IMR-90 (cell line): Measurements from ENCODE around the gene RNF2. TPM values are rescaled to one million over a fixed set of nuclear protein-coding genes. Genes with fewer than 3 reads are reported as not detected.

Experiments
- ATAC-seq: fragments of 200-7000 bp; cut with Tn5 transposase; 2 replicates; pipeline ENCODE4 v1.9.1; 2020; ENCODE audit warnings: low read depth, mild to moderate bottlenecking, moderate library complexity
- BruUV-seq: library from RNA; stranded (reverse); fragments of 400-500 nt; replicated peaks from 2 replicates; lab custom pipeline; 2021; lab: Mats Ljungman, UMichigan
- CTCF ChIA-PET: fragments of 300-600 bp; formaldehyde crosslinking; extraction: SDS; loops from one replicate; lab custom pipeline; 2021; ENCODE audit warnings: antibody characterized with exemption; lab: Yijun Ruan, JAX
- POLR2A ChIA-PET: fragments of 300-600 bp; sonication (Branson Sonifier 250); formaldehyde crosslinking; loops from one replicate; lab custom pipeline; 2022; ENCODE audit warnings: antibody characterized with exemption; ENCODE audit not compliant: unreplicated experiment; lab: Charles Lee
- DNase-seq: peaks from one replicate; pipeline ENCODE4 v3.0.0; 2013
- H2AFZ ChIP-seq: replicated peaks from 2 replicates; pipeline ENCODE3; 2013; ENCODE audit warnings: low read length, mild to moderate bottlenecking; ENCODE audit not compliant: poor library complexity
- H2AK5ac ChIP-seq: 2 replicates; pipeline ENCODE4 v1.6.1; 2013; ENCODE audit warnings: low read depth, low read length, inconsistent platforms
- H2AK9ac ChIP-seq: replicated peaks from 2 replicates; pipeline ENCODE3; 2013; ENCODE audit warnings: mild to moderate bottlenecking, low read depth, low read length, moderate library complexity; ENCODE audit not compliant: poor library complexity
- H2BK120ac ChIP-seq: 2 replicates; pipeline ENCODE4 v1.6.1; 2013; ENCODE audit warnings: low read depth, low read length, inconsistent platforms
- H2BK15ac ChIP-seq: 3 replicates; pipeline ENCODE4 v1.6.1; 2013; ENCODE audit warnings: low read depth, low read length, inconsistent platforms
- H2BK20ac ChIP-seq: 2 replicates; pipeline ENCODE4 v1.6.1; 2013; ENCODE audit warnings: low read depth, mild to moderate bottlenecking, inconsistent platforms, low read length, moderate library complexity
- H2BK5ac ChIP-seq: 2 replicates; pipeline ENCODE4 v1.6.1; 2013; ENCODE audit warnings: mild to moderate bottlenecking, low read depth, low read length, inconsistent platforms; ENCODE audit not compliant: poor library complexity, severe bottlenecking
- H3K14ac ChIP-seq: replicated peaks from 2 replicates; pipeline ENCODE4 v1.6.1; 2013; ENCODE audit warnings: low read depth, low read length, inconsistent platforms
- H3K18ac ChIP-seq: 2 replicates; pipeline ENCODE4 v1.6.1; 2013; ENCODE audit warnings: low read depth, low read length, control low read depth
- H3K23ac ChIP-seq: 2 replicates; pipeline ENCODE4 v1.6.1; 2013; ENCODE audit warnings: low read depth, low read length, inconsistent platforms
- H3K27ac ChIP-seq: 2 replicates; pipeline ENCODE4 v1.5.1; 2013; ENCODE audit warnings: mild to moderate bottlenecking, control low read depth, low read length; ENCODE audit not compliant: insufficient read depth
- H3K27me3 ChIP-seq: 2 replicates; pipeline ENCODE4 v1.6.1; 2013; ENCODE audit warnings: low read length; ENCODE audit not compliant: control insufficient read depth, insufficient read depth
- H3K36me3 ChIP-seq: 2 replicates; pipeline ENCODE4 v1.6.1; 2013; ENCODE audit warnings: low read length, mixed read lengths; ENCODE audit not compliant: control insufficient read depth, insufficient read depth
- H3K4ac ChIP-seq: 2 replicates; pipeline ENCODE4 v1.6.1; 2013; ENCODE audit warnings: low read depth, low read length, inconsistent platforms
- H3K4me1 ChIP-seq: 2 replicates; pipeline ENCODE4 v1.6.1; 2013; ENCODE audit warnings: low read length, mixed read lengths; ENCODE audit not compliant: control insufficient read depth, insufficient read depth
- H3K4me2 ChIP-seq: 2 replicates; pipeline ENCODE4 v1.6.1; 2013; ENCODE audit warnings: low read depth, mild to moderate bottlenecking, control low read depth, low read length, moderate library complexity
- H3K4me3 ChIP-seq: 2 replicates; pipeline ENCODE4 v1.5.1; 2013; ENCODE audit warnings: low read depth, mild to moderate bottlenecking, control low read depth, low read length, moderate library complexity; ENCODE audit not compliant: insufficient read depth
- H3K56ac ChIP-seq: 2 replicates; pipeline ENCODE4 v1.6.1; 2013; ENCODE audit warnings: low read length, inconsistent platforms; ENCODE audit not compliant: insufficient read depth; ENCODE audit errors: extremely low read depth
- H3K79me1 ChIP-seq, 2 experiments: 2 replicates each; pipeline ENCODE4 v1.6.1; 2013; ENCODE audit warnings: low read length in 2 of 2, inconsistent platforms in 1 of 2, low read depth in 1 of 2
- H3K9ac ChIP-seq: 2 replicates; pipeline ENCODE4 v1.6.1; 2013; ENCODE audit warnings: low read depth, low read length, control low read depth
- H3K9me1 ChIP-seq: 2 replicates; pipeline ENCODE4 v1.6.1; 2013; ENCODE audit warnings: low read length, inconsistent platforms; ENCODE audit not compliant: insufficient read depth
- H3K9me3 ChIP-seq: 2 replicates; pipeline ENCODE4 v1.6.1; 2013; ENCODE audit warnings: low read length; ENCODE audit not compliant: control insufficient read depth, insufficient read depth
- H4K20me1 ChIP-seq: 2 replicates; pipeline ENCODE4 v1.6.1; 2013; ENCODE audit warnings: low read length, inconsistent platforms; ENCODE audit not compliant: insufficient read depth
- H4K5ac ChIP-seq: 2 replicates; pipeline ENCODE4 v1.6.1; 2013; ENCODE audit warnings: mild to moderate bottlenecking, low read depth, low read length, control low read depth
- H4K8ac ChIP-seq, 2 experiments: 2 replicates each; pipeline ENCODE4 v1.6.1; 2013; ENCODE audit warnings: low read depth in 2 of 2, low read length in 2 of 2, control low read depth in 1 of 2, inconsistent platforms in 1 of 2
- H4K91ac ChIP-seq: 2 replicates; pipeline ENCODE4 v1.6.1; 2013; ENCODE audit warnings: low read depth, low read length, inconsistent platforms; ENCODE audit not compliant: insufficient read depth
- BHLHE40 ChIP-seq: fragments of 150-350 bp; IDR thresholded peaks from 2 replicates; pipeline ENCODE4 v1.6.1; 2016; ENCODE audit warnings: mild to moderate bottlenecking, low read depth, low read length
- CEBPB ChIP-seq: IDR thresholded peaks from 2 replicates; pipeline ENCODE4 v1.6.1; 2012; ENCODE audit warnings: low read depth, low read length, improper control_type of control experiment
- CHD1 ChIP-seq: IDR thresholded peaks from 2 replicates; pipeline ENCODE4 v1.6.1; 2012; ENCODE audit warnings: low read depth, low read length, improper control_type of control experiment
- FOS ChIP-seq: fragments of 150-350 bp; IDR thresholded peaks from 2 replicates; pipeline ENCODE4 v1.6.1; 2016; ENCODE audit warnings: low read depth, low read length
- MAFK ChIP-seq: IDR thresholded peaks from 2 replicates; pipeline ENCODE4 v1.6.1; 2012; ENCODE audit warnings: low read depth, low read length, improper control_type of control experiment
- MAZ ChIP-seq: IDR thresholded peaks from 2 replicates; pipeline ENCODE4 v1.6.1; 2012; ENCODE audit warnings: low read depth, mild to moderate bottlenecking, low read length, improper control_type of control experiment, moderate library complexity, borderline replicate concordance
- MXI1 ChIP-seq: IDR thresholded peaks from 2 replicates; pipeline ENCODE4 v1.6.1; 2012; ENCODE audit warnings: low read depth, mild to moderate bottlenecking, low read length, moderate library complexity, borderline replicate concordance
- POLR2A ChIP-seq: IDR thresholded peaks from 2 replicates; pipeline ENCODE4 v1.6.1; 2012; ENCODE audit warnings: mild to moderate bottlenecking, low read depth, low read length
- RAD21 ChIP-seq: IDR thresholded peaks from 2 replicates; pipeline ENCODE4 v1.6.1; 2012; ENCODE audit warnings: low read length, improper control_type of control experiment
- RCOR1 ChIP-seq: IDR thresholded peaks from 2 replicates; pipeline ENCODE4 v1.6.1; 2012; ENCODE audit warnings: mild to moderate bottlenecking, low read length, improper control_type of control experiment; ENCODE audit not compliant: insufficient replicate concordance
- RFX5 ChIP-seq: IDR thresholded peaks from 2 replicates; pipeline ENCODE4 v1.8.0; 2012; ENCODE audit warnings: low read depth, mild to moderate bottlenecking, low read length, moderate library complexity
- SMC3 ChIP-seq: fragments of 150-350 bp; IDR thresholded peaks from 2 replicates; pipeline ENCODE4 v1.6.1; 2016; ENCODE audit warnings: low read depth, mild to moderate bottlenecking, antibody characterized with exemption, low read length, moderate library complexity
- WGBS, 2 experiments: methylation state at CpG; one replicate each; pipeline versions ENCODE4 v1.1.5 to v1.1.7; 2013; ENCODE audit warnings: missing lambda C conversion rate in 2 of 2; ENCODE audit not compliant: insufficient read length in 1 of 2; ENCODE audit errors: extremely low coverage in 2 of 2; 5-methylcytosine and 5-hydroxymethylcytosine counted together
- dilution Hi-C: fragments of 300-500 bp; cut with HindIII; formaldehyde crosslinking; loops from one replicate; pipeline ENCODE4 v1.14.3; 2018; ENCODE audit warnings: low sequenced_read_pairs; ENCODE audit not compliant: unreplicated experiment
- in situ Hi-C: fragments of 300-500 bp; cut with MboI; formaldehyde crosslinking; loops from 3 replicates; pipeline ENCODE4 v1.14.3; 2019; ENCODE audit warnings: low sequenced_read_pairs, inconsistent platforms, mixed read lengths
- intact Hi-C: fragments of 100-400 bp; cut with micrococcal nuclease; formaldehyde crosslinking; loops from 2 replicates; pipeline ENCODE4 v1.10.0; 2022
- polyA plus RNA-seq, 3 experiments: library from polyadenylated mRNA; depleted of rRNA; stranded (reverse); fragments of >200 nt; gene quantifications; 2 replicates each; pipeline ENCODE4 v1.2.3, GENCODE V29; 2012; ENCODE audit warnings: low replicate concordance in 1 of 3
- total RNA-seq: library from RNA; depleted of rRNA; stranded (reverse); fragments of >200 nt; gene quantifications from 2 replicates; pipeline ENCODE4 v1.2.3, GENCODE V29; 2012
- TF ChIP-seq, protein P1 (sequence below): fragments of 150-350 bp; IDR thresholded peaks from 2 replicates; pipeline ENCODE4 v1.6.1; 2016; ENCODE audit warnings: low read depth, mild to moderate bottlenecking, low read length, moderate library complexity, borderline replicate concordance
- TF ChIP-seq, protein P2 (sequence below): conservative IDR thresholded peaks from 2 replicates; pipeline ENCODE4 v1.5.1; 2012; ENCODE audit warnings: mild to moderate bottlenecking, low read depth, low read length, improper control_type of control experiment
- TF ChIP-seq, protein P3 (sequence below): fragments of 150-350 bp; IDR thresholded peaks from 2 replicates; pipeline ENCODE4 v1.6.1; 2017; ENCODE audit warnings: mild to moderate bottlenecking, antibody characterized with exemption, low read length, low read depth

The RNF2 gene
- total and polyA plus RNA-seq, 2 of the 4 experiments (the other 2 are of a cell fraction), result 22.6 to 48.8 TPM

GRCh38 chr1:185073725-185074124, 28.4 kb downstream of the RNF2 start:
- DNase-seq (peak; percentile 2), ATAC-seq (no peak)
- H2BK120ac ChIP-seq, result no peak overlapping the region
- intact Hi-C loops, result no loop called here
- BruUV-seq, result no TSS peak
- H2BK5ac ChIP-seq, result no peak overlapping the region
- in situ Hi-C loops, result no loop called here
- no peak overlapping the region for H3K4me3 ChIP-seq
- H2AK9ac ChIP-seq, result no peak overlapping the region
- no peak overlapping the region for H3K27ac ChIP-seq
- H3K36me3 ChIP-seq, result no peaks in the 10 kb centered on the region
- no peak overlapping the region for H3K14ac ChIP-seq
- peaks cover 17% of the 10 kb centered on the region; the same call in 1 of the 2 replicates for H4K20me1 ChIP-seq
- H2BK15ac ChIP-seq, result no peak overlapping the region
- POLR2A ChIA-PET, result no interaction called here
- H3K79me1 ChIP-seq, result peaks cover 12 to 57% of the 10 kb centered on the region in 2 experiments
- CTCF ChIA-PET, result no interaction called here
- no peak overlapping the region for H3K23ac ChIP-seq
- no peak overlapping the region for H3K9ac ChIP-seq
- H3K4ac ChIP-seq, result no peak overlapping the region
- no peaks in the 10 kb centered on the region for H3K9me3 ChIP-seq
- H3K18ac ChIP-seq, result no peak overlapping the region
- H3K4me2 ChIP-seq, result no peak overlapping the region
- H3K4me1 ChIP-seq, result 0 out of 2 replicates have a peak, but pooled peaks cover 2% of the 10 kb centered on the region
- dilution Hi-C loops, result no loop called here
- H4K5ac ChIP-seq, result no peak overlapping the region
- H2AK5ac ChIP-seq, result no peak overlapping the region
- H2BK20ac ChIP-seq, result no peak overlapping the region
- H3K56ac ChIP-seq, result no peak overlapping the region
- no peak overlapping the region for H4K91ac ChIP-seq
- TF ChIP-seq, protein P1, sequence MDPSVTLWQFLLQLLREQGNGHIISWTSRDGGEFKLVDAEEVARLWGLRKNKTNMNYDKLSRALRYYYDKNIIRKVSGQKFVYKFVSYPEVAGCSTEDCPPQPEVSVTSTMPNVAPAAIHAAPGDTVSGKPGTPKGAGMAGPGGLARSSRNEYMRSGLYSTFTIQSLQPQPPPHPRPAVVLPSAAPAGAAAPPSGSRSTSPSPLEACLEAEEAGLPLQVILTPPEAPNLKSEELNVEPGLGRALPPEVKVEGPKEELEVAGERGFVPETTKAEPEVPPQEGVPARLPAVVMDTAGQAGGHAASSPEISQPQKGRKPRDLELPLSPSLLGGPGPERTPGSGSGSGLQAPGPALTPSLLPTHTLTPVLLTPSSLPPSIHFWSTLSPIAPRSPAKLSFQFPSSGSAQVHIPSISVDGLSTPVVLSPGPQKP, result no peak
- TF ChIP-seq CEBPB (no peak), RFX5 (no peak), MAFK (no peak), POLR2A (no peak), CHD1 (no peak), RAD21 (no peak), RCOR1 (no peak), FOS (no peak), MAZ (no peak), BHLHE40 (no peak), MXI1 (no peak), SMC3 (no peak)
- TF ChIP-seq, protein P2, sequence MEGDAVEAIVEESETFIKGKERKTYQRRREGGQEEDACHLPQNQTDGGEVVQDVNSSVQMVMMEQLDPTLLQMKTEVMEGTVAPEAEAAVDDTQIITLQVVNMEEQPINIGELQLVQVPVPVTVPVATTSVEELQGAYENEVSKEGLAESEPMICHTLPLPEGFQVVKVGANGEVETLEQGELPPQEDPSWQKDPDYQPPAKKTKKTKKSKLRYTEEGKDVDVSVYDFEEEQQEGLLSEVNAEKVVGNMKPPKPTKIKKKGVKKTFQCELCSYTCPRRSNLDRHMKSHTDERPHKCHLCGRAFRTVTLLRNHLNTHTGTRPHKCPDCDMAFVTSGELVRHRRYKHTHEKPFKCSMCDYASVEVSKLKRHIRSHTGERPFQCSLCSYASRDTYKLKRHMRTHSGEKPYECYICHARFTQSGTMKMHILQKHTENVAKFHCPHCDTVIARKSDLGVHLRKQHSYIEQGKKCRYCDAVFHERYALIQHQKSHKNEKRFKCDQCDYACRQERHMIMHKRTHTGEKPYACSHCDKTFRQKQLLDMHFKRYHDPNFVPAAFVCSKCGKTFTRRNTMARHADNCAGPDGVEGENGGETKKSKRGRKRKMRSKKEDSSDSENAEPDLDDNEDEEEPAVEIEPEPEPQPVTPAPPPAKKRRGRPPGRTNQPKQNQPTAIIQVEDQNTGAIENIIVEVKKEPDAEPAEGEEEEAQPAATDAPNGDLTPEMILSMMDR, result no peak
- TF ChIP-seq, protein P3, sequence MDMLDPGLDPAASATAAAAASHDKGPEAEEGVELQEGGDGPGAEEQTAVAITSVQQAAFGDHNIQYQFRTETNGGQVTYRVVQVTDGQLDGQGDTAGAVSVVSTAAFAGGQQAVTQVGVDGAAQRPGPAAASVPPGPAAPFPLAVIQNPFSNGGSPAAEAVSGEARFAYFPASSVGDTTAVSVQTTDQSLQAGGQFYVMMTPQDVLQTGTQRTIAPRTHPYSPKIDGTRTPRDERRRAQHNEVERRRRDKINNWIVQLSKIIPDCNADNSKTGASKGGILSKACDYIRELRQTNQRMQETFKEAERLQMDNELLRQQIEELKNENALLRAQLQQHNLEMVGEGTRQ, result no peak
- H3K9me1 ChIP-seq, result 0 out of 2 replicates have a peak, but pooled peaks cover 2% of the 10 kb centered on the region
- no CpG with 5 or more reads among the region's 2 CpGs for WGBS, 2 experiments
- no peak overlapping the region for H4K8ac ChIP-seq
- no peaks in the 10 kb centered on the region for H3K27me3 ChIP-seq
- no peak overlapping the region for H2AFZ ChIP-seq
